Heart left ventricle (tissue), 16 donors: ENCODE results near the gene MAPK8. TPM values are rescaled to one million over a fixed set of nuclear protein-coding genes. Genes with fewer than 3 reads are reported as not detected.

Experiments
- ATAC-seq, 4 donors: fragments of 200-7000 bp; cut with Tn5 transposase; one replicate each; pipeline ENCODE4 v1.9.1; 2020 to 2022; ENCODE audit warnings: moderate library complexity in 4 of 4, mild to moderate bottlenecking in 3 of 4, moderate number of reproducible peaks in 1 of 4
- DNase-seq, 5 donors: peaks; one replicate each; pipeline ENCODE4 v3.0.0-alpha.2; 2020
- H3K27ac ChIP-seq, 12 donors: fragments of 200-600 bp; sonication (generic) in 4 of 12; one replicate each; pipeline versions ENCODE4 v1.5.0 to v1.8.0; 2016 to 2022; ENCODE audit warnings: mild to moderate bottlenecking in 2 of 12
- H3K27me3 ChIP-seq, 9 donors: fragments of 200-600 bp; sonication (generic) in 2 of 9; one replicate each; pipeline versions ENCODE4 v1.5.1 to v1.8.0; 2016 to 2022; ENCODE audit warnings: mild to moderate bottlenecking in 3 of 9
- H3K36me3 ChIP-seq, 9 donors: fragments of 200-600 bp; sonication (generic) in 2 of 9; one replicate each; pipeline versions ENCODE4 v1.5.0 to v1.8.0; 2018 to 2022; ENCODE audit warnings: mild to moderate bottlenecking in 2 of 9
- H3K4me1 ChIP-seq, 12 donors: fragments of 200-600 bp; sonication (generic) in 4 of 12; one replicate each; pipeline versions ENCODE4 v1.5.0 to v1.8.0; 2016 to 2022; ENCODE audit warnings: mild to moderate bottlenecking in 3 of 12
- H3K4me3 ChIP-seq, 12 donors: fragments of 200-600 bp; sonication (generic) in 4 of 12; one replicate each; pipeline versions ENCODE4 v1.5.0 to v1.8.0; 2017 to 2022; ENCODE audit warnings: mild to moderate bottlenecking in 9 of 12, moderate library complexity in 4 of 12
- H3K9me3 ChIP-seq, 12 donors: fragments of 200-600 bp; sonication (generic) in 4 of 12; one replicate each; pipeline versions ENCODE4 v1.5.0 to v1.8.0; 2016 to 2022; ENCODE audit warnings: mild to moderate bottlenecking in 1 of 12
- CTCF ChIP-seq, 12 donors: fragments of 200-600 bp; sonication (generic) in 4 of 12; IDR thresholded peaks; one replicate each; pipeline versions ENCODE4 v1.5.0 to v1.8.0; 2018 to 2022; ENCODE audit warnings: antibody characterized with exemption in 12 of 12, mild to moderate bottlenecking in 5 of 12
- POLR2A ChIP-seq, 2 donors: fragments of 450-650 bp; IDR thresholded peaks; one replicate each; pipeline ENCODE4 v1.6.1; 2017; ENCODE audit warnings: antibody characterized with exemption in 2 of 2, mild to moderate bottlenecking in 2 of 2, moderate library complexity in 2 of 2
- WGBS, 4 donors: extraction: QIAGEN DNeasy Blood & Tissue Kit in 2 of 4; methylation state at CpG; one replicate each; pipeline versions ENCODE4 v1.1.5 to v1.1.7; 2013 to 2018; 5-methylcytosine and 5-hydroxymethylcytosine counted together
- intact Hi-C, 10 donors: fragments of 100-400 bp; cut with DNase I; formaldehyde crosslinking; loops; one replicate each; pipeline versions ENCODE4 v1.11.1 to v1.14.2; 2022
- polyA plus RNA-seq, 2 donors: library from polyadenylated mRNA; stranded (reverse); fragments of 200-250 nt; gene quantifications; one replicate each; pipeline ENCODE4 v1.2.3, GENCODE V29; 2013
- total RNA-seq, 9 donors: library from RNA; depleted of rRNA in 2 of 9; stranded (reverse); fragments of >200 nt in 2 of 9; fragmentation: NEBNext Ultra II Directional in 3 of 9; extraction: Animal tissue kit (Norgen Biotek cat#: 25700) in 3 of 9; gene quantifications; one replicate each; pipeline versions ENCODE4 v1.1.0 to v1.2.4, GENCODE V29; 2016 to 2023
- donor health status: ischemic (EF 13 %, LVEDD 7.1; RV severe dilation, severe dysfunction).
- donor health status: healthy with polysubstance abuse.
- donor health status: DM: no; HTN: yes; CAD: no.
- donor health status: DM: no; HTN: no; CAD: no.
- donor health status: ischemic (EF 25% LVEDD 6.9; RV normal size, moderate dysfunction).
- donor health status: ischemic (EF 25% LVEDD 5.7; RV mildly dilated, moderate dysfunction).
- donor health status: healthy.
- donor health status: DM: yes; HTN: yes; CAD: no.
- donor health status: ischemic (EF 35%, LVEDD 5.7; RV mildly dilated, moderate dysfunction).
- donor health status: nonischemic (EF 11% LVEDD 7.7; RV severe dilation, severe dysfunction).
- donor health status: DM: yes; HTN: yes; CAD: no.
- donor health status: PGD.
- donor health status: ischemic (EF 29% LVEDD 5.4; RV normal size, mild dysfunction).
- donor health status: nonischemic (EF 23%, LVEDD 6.1; RV moderate dilation, normal function).

The MAPK8 gene
- total and polyA plus RNA-seq, 11 donors, result 4.2 to 36.8 (median 31.0) TPM

GRCh38 chr10:48447356-48448215 lies 141.1 kb downstream of the MAPK8 start:
- Histone ChIP-seq H3K4me1 (no peaks in the 10 kb centered on the region), H3K27ac (no peak overlapping the region), H3K27me3 (no peaks in the 10 kb centered on the region), H3K36me3 (peaks cover 0 to 12% (median 0%) of the 10 kb centered on the region in 9 donors), H3K4me3 (no peak overlapping the region), H3K9me3 (no peaks in the 10 kb centered on the region)
- ATAC-seq, result no peak
- no peak for TF ChIP-seq CTCF (IDR thresholded peaks at IDR 0.05)
- no peak for TF ChIP-seq POLR2A (IDR thresholded peaks at IDR 0.05)
- 94 to 96% (median 95%) methylated on average over 9 to 11 of the region's 11 CpGs for whole genome bisulfite sequencing, 4 donors
- intact Hi-C loops, result loop anchor here in 3 of 10 donors (5.0 to 10.0 kb wide), 3 partner anchors 47 to 207 kb away; no protein-coding TSS in a partner anchor
- no peak for DNase-seq

DNA sequence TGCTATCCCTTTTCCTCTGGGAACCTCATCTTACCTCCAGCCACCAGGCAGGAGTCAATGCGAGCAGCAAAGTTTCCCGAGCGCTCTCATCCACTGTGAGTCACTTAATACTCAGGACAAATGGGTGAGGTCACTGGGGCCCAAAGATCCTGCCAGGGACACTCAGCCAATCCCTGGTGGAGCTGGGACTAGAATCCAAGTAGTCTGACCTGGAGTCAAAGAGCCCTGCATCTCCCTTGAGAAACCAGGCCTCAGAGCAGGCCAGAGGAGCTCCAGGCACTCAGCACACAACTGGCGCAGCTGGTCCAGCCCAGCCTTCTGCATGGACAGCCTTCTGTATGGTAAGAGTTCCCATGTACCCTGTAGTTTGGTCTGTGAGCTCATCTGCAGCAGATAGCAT lies 142.3 kb downstream of the MAPK8 start:
- H3K4me3 ChIP-seq, result no peak overlapping the region
- H3K9me3 ChIP-seq, result no peaks in the 10 kb centered on the region
- H3K36me3 ChIP-seq, result peaks cover 0 to 22% (median 0%) of the 10 kb centered on the region in 9 donors
- ATAC-seq (no peak), DNase-seq (peak in 1 of 5 donors; percentile 14)
- intact Hi-C loops, result loop anchor here in 3 of 10 donors (5.0 to 10.0 kb wide), 3 partner anchors 46 to 206 kb away; no protein-coding TSS in a partner anchor
- no peaks in the 10 kb centered on the region for H3K4me1 ChIP-seq
- H3K27ac ChIP-seq, result no peak overlapping the region
- TF ChIP-seq CTCF (IDR thresholded peaks at IDR 0.05), result no peak
- no peak for TF ChIP-seq POLR2A (IDR thresholded peaks at IDR 0.05)
- H3K27me3 ChIP-seq, result no peaks in the 10 kb centered on the region
- WGBS, 4 donors, result 88 to 98% (median 96%) methylated on average over 3 to 4 of the region's 4 CpGs

DNA sequence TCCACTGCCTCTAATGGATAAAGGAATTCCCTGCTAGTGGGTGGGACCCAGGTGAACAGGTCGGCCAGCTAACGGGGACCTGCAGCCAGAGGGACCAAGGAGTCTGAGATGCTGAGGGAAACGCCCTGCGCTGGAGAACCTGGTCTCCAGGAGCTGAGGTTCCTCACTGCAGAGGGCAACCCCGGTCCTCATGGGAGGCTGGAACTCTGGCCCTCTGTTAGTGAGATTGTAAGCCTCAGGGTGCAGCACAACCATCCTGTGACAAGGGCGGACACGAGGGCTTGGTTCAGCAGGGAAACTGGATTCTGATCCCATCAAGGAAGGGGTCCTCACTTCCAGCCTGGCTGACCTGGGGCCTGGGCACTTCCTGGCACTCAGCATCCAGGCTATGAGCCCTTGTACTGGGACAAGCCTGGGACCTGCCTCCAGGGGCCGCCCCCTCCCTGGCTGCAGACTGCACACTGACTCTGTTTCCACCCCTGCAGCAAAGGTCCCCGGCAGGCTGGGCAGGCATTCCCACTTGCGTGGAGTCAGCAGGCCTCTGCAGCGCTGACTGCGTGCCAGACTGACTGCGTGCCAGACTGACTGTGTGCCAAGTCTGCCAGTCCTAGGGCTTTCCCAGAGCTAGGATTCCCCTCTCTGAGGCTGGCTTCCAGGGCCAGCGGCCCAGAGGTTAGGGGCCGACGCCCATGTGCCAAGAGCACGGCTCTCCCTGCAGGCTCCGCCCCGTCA lies 143.2 kb downstream of the MAPK8 start:
- Histone ChIP-seq H3K4me1 (no peaks in the 10 kb centered on the region), H3K9me3 (no peaks in the 10 kb centered on the region), H3K36me3 (peaks cover 0 to 24% (median 0%) of the 10 kb centered on the region in 9 donors), H3K4me3 (no peak overlapping the region), H3K27ac (no peak overlapping the region), H3K27me3 (no peaks in the 10 kb centered on the region)
- intact Hi-C loops, result loop anchor here in 3 of 10 donors (5.0 to 10.0 kb wide), 3 partner anchors 45 to 205 kb away; no protein-coding TSS in a partner anchor
- DNase-seq, result peak in 3 of 5 donors; percentile 26 to 68 (median 31)
- WGBS, 4 donors, result 73 to 90% (median 85%) methylated on average over 12 to 19 of the region's 19 CpGs
- TF ChIP-seq POLR2A (IDR thresholded peaks at IDR 0.05) (no peak), CTCF (IDR thresholded peaks at IDR 0.05) (no peak)
- ATAC-seq, result peak; percentile 42 to 73 (median 52)
